Glutamatergic neuron (in vitro differentiated cells): ENCODE data around the gene PCED1B. TPM values are rescaled to one million over a fixed set of nuclear protein-coding genes. Genes with fewer than 3 reads are reported as not detected.

Source experiments
- DNase-seq: peaks from one replicate; pipeline ENCODE4 v3.0.0; 2022
- H3K27ac Mint-ChIP-seq: one replicate; pipeline ENCODE4 v1.8.0; 2020; ENCODE audit warnings: mild to moderate bottlenecking, mixed read lengths, inconsistent platforms; ENCODE audit not compliant: unreplicated experiment
- H3K27me3 Mint-ChIP-seq: one replicate; pipeline ENCODE4 v1.8.0; 2020; ENCODE audit warnings: mild to moderate bottlenecking, moderate library complexity, mixed read lengths, inconsistent platforms; ENCODE audit not compliant: unreplicated experiment
- H3K36me3 Mint-ChIP-seq: one replicate; pipeline ENCODE4 v1.8.0; 2020; ENCODE audit warnings: mild to moderate bottlenecking, mixed read lengths, inconsistent platforms; ENCODE audit not compliant: unreplicated experiment
- H3K4me1 Mint-ChIP-seq: one replicate; pipeline ENCODE4 v1.8.0; 2020; ENCODE audit warnings: mild to moderate bottlenecking, low read depth, mixed read lengths, inconsistent platforms; ENCODE audit not compliant: unreplicated experiment
- H3K4me3 Mint-ChIP-seq: one replicate; pipeline ENCODE4 v1.8.0; 2020; ENCODE audit warnings: mild to moderate bottlenecking, mixed read lengths, inconsistent platforms; ENCODE audit not compliant: unreplicated experiment
- H3K9me3 Mint-ChIP-seq: one replicate; pipeline ENCODE4 v1.8.0; 2020; ENCODE audit warnings: mild to moderate bottlenecking, moderate library complexity, mixed read lengths, inconsistent platforms; ENCODE audit not compliant: unreplicated experiment
- CTCF ChIP-seq: fragments of 200-600 bp; sonication (generic); IDR thresholded peaks from one replicate; pipeline ENCODE4 v1.5.0; 2021; ENCODE audit not compliant: partially characterized antibody, unreplicated experiment
- microRNA-seq: library from miRNA; unstranded; fragments of <30 nt; microRNA quantifications from one replicate; pipeline ENCODE4, GENCODE V29; 2020; ENCODE audit not compliant: unreplicated experiment
- total RNA-seq: library from RNA; stranded (reverse); fragmentation: NEBNext Ultra II Directional; extraction: Animal tissue kit (Norgen Biotek cat#: 25700); gene quantifications from one replicate; pipeline ENCODE4 v1.2.1, GENCODE V29; 2021; ENCODE audit not compliant: unreplicated experiment

Gene PCED1B
- total RNA-seq, 1 donor from 2014 or later = 0.27 TPM

GRCh38 chr12:47282206-47282605 is 202.8 kb downstream of the PCED1B start:
- peaks cover 3% of the 10 kb centered on the region for H3K4me1 Mint-ChIP-seq
- no peaks in the 10 kb centered on the region for H3K9me3 Mint-ChIP-seq
- H3K27ac Mint-ChIP-seq = no peak overlapping the region
- H3K27me3 Mint-ChIP-seq = no peaks in the 10 kb centered on the region
- H3K36me3 Mint-ChIP-seq = no peaks in the 10 kb centered on the region
- no peak for TF ChIP-seq CTCF
- no peak overlapping the region for H3K4me3 Mint-ChIP-seq
- no peak for DNase-seq

Small RNA genes lying within 50 kb of the gene (microRNA-seq; reads per million reads assigned to microRNA genes)
- gene MIR4698 = not detected

Other genes with a start within 250 kb of the PCED1B start
- 1.7 TPM for gene AMIGO2, start 338 bp downstream of the PCED1B start, total RNA-seq